Activated naive CD8-positive, alpha-beta T cell treated with anti-CD3 and anti-CD28 coated beads, Interleukin-2, amount 10 ng/mL, durations not matched to agents 7 days and 5 days (primary cell): ENCODE data around the gene ETV5. TPM values are rescaled to one million over a fixed set of nuclear protein-coding genes. Genes with fewer than 3 reads are reported as not detected.
A peak's percentile ranks its signal among the peaks of the same experiment; 100 is the strongest.

ENCODE experiments used
- ATAC-seq: fragments of 150-1000 bp; cut with Tn5 transposase; one replicate; pipeline ENCODE4 v1.10.0; 2021; ENCODE audit warnings: low read depth, moderate library complexity
- POLR2A ChIA-PET: fragments of 350-600 bp; sonication (Branson Sonifier 250); formaldehyde crosslinking; loops from one replicate; lab custom pipeline; 2021; ENCODE audit warnings: antibody characterized with exemption; lab: Charles Lee
- DNase-seq: peaks from one replicate; pipeline ENCODE4 v3.0.0; 2021
- H3K27ac Mint-ChIP-seq: one replicate; pipeline ENCODE4 v1.8.0; 2022; ENCODE audit warnings: mild to moderate bottlenecking, mixed read lengths
- H3K27me3 Mint-ChIP-seq: one replicate; pipeline ENCODE4 v1.8.0; 2022; ENCODE audit warnings: mild to moderate bottlenecking, moderate library complexity, mixed read lengths
- H3K36me3 Mint-ChIP-seq: one replicate; pipeline ENCODE4 v1.8.0; 2021; ENCODE audit warnings: mild to moderate bottlenecking, mixed read lengths
- H3K4me1 Mint-ChIP-seq: one replicate; pipeline ENCODE4 v1.8.0; 2021; ENCODE audit warnings: mixed read lengths
- H3K4me3 Mint-ChIP-seq: one replicate; pipeline ENCODE4 v1.8.0; 2022; ENCODE audit warnings: mild to moderate bottlenecking, moderate library complexity, mixed read lengths
- H3K9me3 Mint-ChIP-seq: one replicate; pipeline ENCODE4 v1.8.0; 2021; ENCODE audit warnings: mixed read lengths
- total RNA-seq, 2 experiments: library from RNA; stranded (reverse); gene quantifications; one replicate each; pipeline ENCODE4 v1.2.3, GENCODE V29; 2021

The ETV5 gene
- total RNA-seq, 2 experiments from 2014 or later, result 1.4 to 2.0 TPM

- Mint-ChIP-seq H3K36me3 (no peaks in the 10 kb centered on the region), H3K27ac (peak overlapping the region; percentile 26), H3K9me3 (no peaks in the 10 kb centered on the region), H3K27me3 (peaks cover 73% of the 10 kb centered on the region), H3K4me1 (peaks cover 19% of the 10 kb centered on the region), H3K4me3 (peak overlapping the region; percentile 40)
- peak; percentile 91 for ATAC-seq
- DNase-seq, result no peak
- POLR2A ChIA-PET, result no interaction called here
Measured at GRCh38 chr3:186060222-186060621, 48.7 kb downstream of the ETV5 start.

- H3K36me3 Mint-ChIP-seq, result no peaks in the 10 kb centered on the region
- POLR2A ChIA-PET, result no interaction called here
- no peak for ATAC-seq
- peaks cover 73% of the 10 kb centered on the region for H3K27me3 Mint-ChIP-seq
- no peak overlapping the region for H3K27ac Mint-ChIP-seq
- H3K4me1 Mint-ChIP-seq, result peaks cover 19% of the 10 kb centered on the region
- no peak overlapping the region for H3K4me3 Mint-ChIP-seq
- H3K9me3 Mint-ChIP-seq, result no peaks in the 10 kb centered on the region
- DNase-seq, result no peak
Measured at GRCh38 chr3:186059192-186059591, 49.7 kb downstream of the ETV5 start.

GRCh38 chr3:186058225-186058624 is 50.7 kb downstream of the ETV5 start:
- ATAC-seq, result no peak
- H3K27ac Mint-ChIP-seq, result no peak overlapping the region
- POLR2A ChIA-PET, result no interaction called here
- H3K27me3 Mint-ChIP-seq, result peaks cover 75% of the 10 kb centered on the region
- H3K4me1 Mint-ChIP-seq, result peaks cover 17% of the 10 kb centered on the region
- no peaks in the 10 kb centered on the region for H3K36me3 Mint-ChIP-seq
- no peaks in the 10 kb centered on the region for H3K9me3 Mint-ChIP-seq
- no peak overlapping the region for H3K4me3 Mint-ChIP-seq
- no peak for DNase-seq

GRCh38 chr3:186057594-186057993 is 51.3 kb downstream of the ETV5 start:
- Mint-ChIP-seq H3K9me3 (no peaks in the 10 kb centered on the region), H3K27me3 (peaks cover 75% of the 10 kb centered on the region), H3K36me3 (no peaks in the 10 kb centered on the region), H3K4me3 (no peak overlapping the region), H3K27ac (no peak overlapping the region), H3K4me1 (peaks cover 17% of the 10 kb centered on the region)
- ATAC-seq (no peak), DNase-seq (no peak)
- POLR2A ChIA-PET, result no interaction called here

- no peaks in the 10 kb centered on the region for H3K36me3 Mint-ChIP-seq
- no peak overlapping the region for H3K4me3 Mint-ChIP-seq
- H3K27me3 Mint-ChIP-seq, result peaks cover 76% of the 10 kb centered on the region
- H3K9me3 Mint-ChIP-seq, result no peaks in the 10 kb centered on the region
- POLR2A ChIA-PET, result no interaction called here
- no peak for ATAC-seq
- no peak overlapping the region for H3K27ac Mint-ChIP-seq
- DNase-seq, result no peak
- H3K4me1 Mint-ChIP-seq, result peaks cover 6% of the 10 kb centered on the region
Measured at GRCh38 chr3:186054792-186055352, 54.0 kb downstream of the ETV5 start.

GRCh38 chr3:186053954-186054791 is 54.7 kb downstream of the ETV5 start:
- Mint-ChIP-seq H3K9me3 (no peaks in the 10 kb centered on the region), H3K4me1 (peaks cover 2% of the 10 kb centered on the region), H3K36me3 (no peaks in the 10 kb centered on the region), H3K4me3 (no peak overlapping the region), H3K27me3 (peaks cover 74% of the 10 kb centered on the region), H3K27ac (no peak overlapping the region)
- ATAC-seq (no peak), DNase-seq (no peak)
- POLR2A ChIA-PET, result interaction anchor here (0.6 kb wide), 1 partner anchor 48 kb away, joined by 5 read pairs; no protein-coding TSS in a partner anchor

- H3K9me3 Mint-ChIP-seq, result no peaks in the 10 kb centered on the region
- H3K27me3 Mint-ChIP-seq, result peaks cover 65% of the 10 kb centered on the region
- no peak overlapping the region for H3K27ac Mint-ChIP-seq
- POLR2A ChIA-PET, result no interaction called here
- H3K4me1 Mint-ChIP-seq, result no peaks in the 10 kb centered on the region
- ATAC-seq (no peak), DNase-seq (no peak)
- H3K4me3 Mint-ChIP-seq, result no peak overlapping the region
- no peaks in the 10 kb centered on the region for H3K36me3 Mint-ChIP-seq
Measured at GRCh38 chr3:186052096-186052840, 56.6 kb downstream of the ETV5 start.

GRCh38 chr3:186049001-186049400 is 59.9 kb downstream of the ETV5 start:
- Mint-ChIP-seq H3K9me3 (no peaks in the 10 kb centered on the region), H3K36me3 (no peaks in the 10 kb centered on the region), H3K27me3 (peaks cover 65% of the 10 kb centered on the region), H3K4me1 (no peaks in the 10 kb centered on the region), H3K4me3 (no peak overlapping the region), H3K27ac (no peak overlapping the region)
- ATAC-seq, result no peak
- DNase-seq, result no peak
- POLR2A ChIA-PET, result no interaction called here

- Mint-ChIP-seq H3K4me1 (no peaks in the 10 kb centered on the region), H3K27me3 (peaks cover 64% of the 10 kb centered on the region), H3K27ac (no peak overlapping the region), H3K4me3 (no peak overlapping the region), H3K36me3 (no peaks in the 10 kb centered on the region), H3K9me3 (peaks cover 1% of the 10 kb centered on the region)
- no peak for ATAC-seq
- POLR2A ChIA-PET, result no interaction called here
- DNase-seq, result no peak
Measured at GRCh38 chr3:186048119-186048518, 60.8 kb downstream of the ETV5 start.

- POLR2A ChIA-PET, result no interaction called here
- Mint-ChIP-seq H3K4me3 (no peak overlapping the region), H3K27ac (no peak overlapping the region), H3K9me3 (peaks cover 2% of the 10 kb centered on the region), H3K27me3 (peaks cover 64% of the 10 kb centered on the region), H3K4me1 (no peaks in the 10 kb centered on the region), H3K36me3 (no peaks in the 10 kb centered on the region)
- no peak for DNase-seq
- no peak for ATAC-seq
Measured at GRCh38 chr3:186046838-186047237, 62.1 kb downstream of the ETV5 start.

- POLR2A ChIA-PET, result no interaction called here
- DNase-seq, result no peak
- peaks cover 2% of the 10 kb centered on the region for H3K9me3 Mint-ChIP-seq
- H3K4me1 Mint-ChIP-seq, result no peaks in the 10 kb centered on the region
- no peaks in the 10 kb centered on the region for H3K36me3 Mint-ChIP-seq
- H3K27ac Mint-ChIP-seq, result no peak overlapping the region
- H3K4me3 Mint-ChIP-seq, result no peak overlapping the region
- no peak for ATAC-seq
- peaks cover 61% of the 10 kb centered on the region for H3K27me3 Mint-ChIP-seq
Measured at GRCh38 chr3:186044968-186045367, 63.9 kb downstream of the ETV5 start.

GRCh38 chr3:186044427-186044826 is 64.5 kb downstream of the ETV5 start:
- Mint-ChIP-seq H3K27me3 (peaks cover 63% of the 10 kb centered on the region), H3K27ac (no peak overlapping the region), H3K36me3 (no peaks in the 10 kb centered on the region), H3K9me3 (peaks cover 2% of the 10 kb centered on the region), H3K4me1 (no peaks in the 10 kb centered on the region), H3K4me3 (no peak overlapping the region)
- DNase-seq, result no peak
- POLR2A ChIA-PET, result no interaction called here
- no peak for ATAC-seq

- Mint-ChIP-seq H3K27ac (no peak overlapping the region), H3K27me3 (peaks cover 66% of the 10 kb centered on the region), H3K4me3 (no peak overlapping the region), H3K9me3 (peaks cover 5% of the 10 kb centered on the region), H3K36me3 (no peaks in the 10 kb centered on the region), H3K4me1 (no peaks in the 10 kb centered on the region)
- POLR2A ChIA-PET, result no interaction called here
- DNase-seq (no peak), ATAC-seq (no peak)
Measured at GRCh38 chr3:186042521-186043202, 66.2 kb downstream of the ETV5 start.
